Dendritic cell treated with granulocyte-macrophage colony-stimulating factor and Interleukin-4, amounts not matched to agents 40 ng/mL and 50 ng/mL, for 4 days (primary cell): ENCODE measurements around the gene IL23R.

Experiments used
- H3K27ac Mint-ChIP-seq: one replicate; pipeline ENCODE4 v1.8.0; 2022; ENCODE audit warnings: mild to moderate bottlenecking, mixed read lengths
- H3K27me3 Mint-ChIP-seq: one replicate; pipeline ENCODE4 v1.8.0; 2022; ENCODE audit warnings: mild to moderate bottlenecking, mixed read lengths
- H3K36me3 Mint-ChIP-seq: one replicate; pipeline ENCODE4 v1.8.0; 2022; ENCODE audit warnings: low read depth, mixed read lengths
- H3K4me1 Mint-ChIP-seq: one replicate; pipeline ENCODE4 v1.8.0; 2022; ENCODE audit warnings: low read depth, mixed read lengths
- H3K4me3 Mint-ChIP-seq: one replicate; pipeline ENCODE4 v1.8.0; 2022; ENCODE audit warnings: mild to moderate bottlenecking, moderate library complexity, mixed read lengths
- H3K9me3 Mint-ChIP-seq: one replicate; pipeline ENCODE4 v1.8.0; 2022; ENCODE audit warnings: mixed read lengths
- intact Hi-C: fragments of 100-400 bp; cut with micrococcal nuclease; formaldehyde crosslinking; loops from one replicate; pipeline ENCODE4 v1.15.0; 2022

The IL23R gene

GRCh38 chr1:67169496-67169895 lies 3.2 kb downstream of the IL23R start:
- H3K4me1 Mint-ChIP-seq: no peaks in the 10 kb centered on the region
- intact Hi-C loops: no loop called here
- H3K4me3 Mint-ChIP-seq: no peak overlapping the region
- no peaks in the 10 kb centered on the region for H3K9me3 Mint-ChIP-seq
- no peaks in the 10 kb centered on the region for H3K27me3 Mint-ChIP-seq
- H3K36me3 Mint-ChIP-seq: no peaks in the 10 kb centered on the region
- no peak overlapping the region for H3K27ac Mint-ChIP-seq

GRCh38 chr1:67169932-67170331 lies 3.7 kb downstream of the IL23R start:
- Mint-ChIP-seq H3K27ac (no peak overlapping the region), H3K36me3 (no peaks in the 10 kb centered on the region), H3K9me3 (no peaks in the 10 kb centered on the region), H3K4me1 (no peaks in the 10 kb centered on the region), H3K27me3 (no peaks in the 10 kb centered on the region), H3K4me3 (no peak overlapping the region)
- intact Hi-C loops: no loop called here

DNA sequence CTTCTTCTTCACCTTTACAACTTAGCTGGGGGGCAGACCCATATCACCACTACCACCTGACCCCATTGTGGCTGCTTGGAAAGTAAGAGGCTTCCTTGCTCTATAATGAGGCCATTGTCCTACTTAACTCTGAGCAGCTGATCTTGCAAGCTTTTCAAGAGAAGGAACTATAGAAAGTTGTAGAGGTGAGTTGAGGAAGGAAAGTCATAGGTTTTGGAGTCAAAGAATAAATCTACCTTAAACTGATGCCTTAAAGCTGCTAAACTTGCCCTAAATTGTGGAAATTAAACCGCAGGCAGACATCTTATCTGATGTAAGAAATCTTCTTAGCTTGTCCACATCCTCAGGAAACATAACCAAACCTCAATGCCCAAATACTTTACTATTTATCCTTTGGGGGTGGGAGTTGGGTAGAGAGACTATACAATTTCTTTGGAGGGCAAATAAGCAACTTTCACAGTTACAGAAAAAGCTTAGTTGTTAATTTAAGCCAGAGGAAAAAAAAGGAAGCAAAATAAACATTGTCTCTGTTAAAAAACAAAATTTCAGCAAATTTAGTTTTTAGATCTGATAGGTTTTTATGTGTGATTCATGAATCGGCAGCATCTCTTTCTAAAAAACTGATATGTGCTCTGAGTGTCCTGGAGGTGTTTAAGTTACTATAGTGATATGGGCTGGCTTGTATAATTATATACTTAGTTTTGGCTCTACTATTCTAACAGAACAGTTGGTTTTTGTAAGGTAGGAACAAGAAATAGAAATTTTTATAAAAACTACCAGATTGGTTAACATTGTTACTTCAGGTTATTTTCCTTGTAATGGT lies 4.7 kb downstream of the IL23R start:
- H3K9me3 Mint-ChIP-seq: no peaks in the 10 kb centered on the region
- no peaks in the 10 kb centered on the region for H3K27me3 Mint-ChIP-seq
- no peaks in the 10 kb centered on the region for H3K4me1 Mint-ChIP-seq
- intact Hi-C loops: no loop called here
- no peak overlapping the region for H3K4me3 Mint-ChIP-seq
- no peak overlapping the region for H3K27ac Mint-ChIP-seq
- H3K36me3 Mint-ChIP-seq: no peaks in the 10 kb centered on the region

GRCh38 chr1:67171574-67171955 lies 5.3 kb downstream of the IL23R start:
- Mint-ChIP-seq H3K36me3 (no peaks in the 10 kb centered on the region), H3K27me3 (no peaks in the 10 kb centered on the region), H3K9me3 (no peaks in the 10 kb centered on the region), H3K4me1 (no peaks in the 10 kb centered on the region), H3K27ac (no peak overlapping the region), H3K4me3 (no peak overlapping the region)
- intact Hi-C loops: no loop called here

- H3K4me3 Mint-ChIP-seq: no peak overlapping the region
- intact Hi-C loops: no loop called here
- H3K27ac Mint-ChIP-seq: no peak overlapping the region
These were observed 5.7 kb downstream of the IL23R start for GRCh38 chr1:67171978-67172377.

GRCh38 chr1:67173988-67174387 lies 7.7 kb downstream of the IL23R start:
- no peaks in the 10 kb centered on the region for H3K27me3 Mint-ChIP-seq
- intact Hi-C loops: no loop called here
- H3K9me3 Mint-ChIP-seq: no peaks in the 10 kb centered on the region
- no peaks in the 10 kb centered on the region for H3K4me1 Mint-ChIP-seq
- H3K36me3 Mint-ChIP-seq: no peaks in the 10 kb centered on the region
- H3K4me3 Mint-ChIP-seq: no peak overlapping the region
- H3K27ac Mint-ChIP-seq: no peak overlapping the region

More at GRCh38 chr1:67171978-67172377, 5.7 kb downstream of the IL23R start:
- H3K36me3 Mint-ChIP-seq: no peaks in the 10 kb centered on the region
- H3K27me3 Mint-ChIP-seq: no peaks in the 10 kb centered on the region
- H3K4me1 Mint-ChIP-seq: no peaks in the 10 kb centered on the region
- H3K9me3 Mint-ChIP-seq: no peaks in the 10 kb centered on the region

DNA sequence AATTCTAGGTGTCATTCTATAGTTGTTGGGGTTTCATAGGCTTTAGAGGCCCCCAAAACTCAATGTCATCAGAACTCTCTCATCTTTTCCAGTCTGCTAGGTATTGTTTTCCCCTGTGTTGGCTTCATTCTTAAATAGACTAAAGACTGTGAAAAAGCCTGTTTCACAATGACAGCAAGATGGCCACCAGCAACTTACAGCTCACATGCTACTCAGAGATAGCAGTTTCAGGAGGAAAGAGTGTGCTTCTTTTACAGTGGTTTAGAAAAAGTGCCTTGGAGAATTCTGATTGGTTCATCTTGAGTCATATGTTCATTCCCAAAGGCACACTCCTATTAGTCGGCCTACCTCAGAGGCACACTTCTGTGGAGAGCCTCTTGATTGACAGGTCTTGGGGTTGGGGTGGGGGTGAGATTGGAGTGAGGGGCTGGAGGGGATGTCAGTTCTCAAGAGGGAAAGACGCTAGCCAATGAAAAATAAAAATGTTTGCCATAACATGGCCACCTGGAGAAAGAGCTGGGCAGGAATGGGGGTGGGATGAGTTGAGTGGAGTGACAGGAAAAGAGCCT lies 8.5 kb downstream of the IL23R start:
- no peak overlapping the region for H3K27ac Mint-ChIP-seq
- no peak overlapping the region for H3K4me3 Mint-ChIP-seq
- H3K9me3 Mint-ChIP-seq: no peaks in the 10 kb centered on the region
- H3K27me3 Mint-ChIP-seq: no peaks in the 10 kb centered on the region
- H3K4me1 Mint-ChIP-seq: no peaks in the 10 kb centered on the region
- H3K36me3 Mint-ChIP-seq: no peaks in the 10 kb centered on the region
- intact Hi-C loops: no loop called here

GRCh38 chr1:67175530-67176087 lies 9.4 kb downstream of the IL23R start:
- Mint-ChIP-seq H3K36me3 (no peaks in the 10 kb centered on the region), H3K9me3 (no peaks in the 10 kb centered on the region), H3K27ac (no peak overlapping the region), H3K4me3 (no peak overlapping the region), H3K27me3 (no peaks in the 10 kb centered on the region), H3K4me1 (no peaks in the 10 kb centered on the region)
- intact Hi-C loops: no loop called here

- H3K4me1 Mint-ChIP-seq: no peaks in the 10 kb centered on the region
- no peak overlapping the region for H3K27ac Mint-ChIP-seq
- H3K4me3 Mint-ChIP-seq: no peak overlapping the region
- H3K9me3 Mint-ChIP-seq: peaks cover 9% of the 10 kb centered on the region
- H3K27me3 Mint-ChIP-seq: no peaks in the 10 kb centered on the region
- intact Hi-C loops: no loop called here
- H3K36me3 Mint-ChIP-seq: no peaks in the 10 kb centered on the region
These were observed 18.7 kb downstream of the IL23R start for GRCh38 chr1:67184838-67185421.

DNA sequence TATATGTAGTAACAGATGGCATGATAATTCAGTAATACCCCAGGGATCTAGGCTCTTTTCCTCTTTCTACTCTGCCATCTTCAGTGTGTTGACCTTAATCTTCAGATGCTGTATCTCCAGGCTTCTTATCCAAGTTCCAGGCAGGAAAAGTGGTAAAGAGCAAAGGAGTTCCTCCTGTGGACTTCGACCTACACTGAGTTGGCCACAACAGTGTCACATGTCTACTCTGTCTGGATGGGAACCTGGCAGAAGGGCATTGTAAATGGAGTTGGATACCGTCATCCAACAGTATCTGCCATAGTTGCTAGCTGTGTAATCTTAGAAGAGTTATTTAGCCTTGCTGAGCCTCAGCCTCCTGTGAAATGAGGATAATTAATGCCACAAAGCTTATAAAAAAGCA lies 21.9 kb downstream of the IL23R start:
- intact Hi-C loops: no loop called here
- Mint-ChIP-seq H3K9me3 (no peaks in the 10 kb centered on the region), H3K36me3 (no peaks in the 10 kb centered on the region), H3K27me3 (no peaks in the 10 kb centered on the region), H3K27ac (no peak overlapping the region), H3K4me1 (no peaks in the 10 kb centered on the region), H3K4me3 (no peak overlapping the region)

DNA sequence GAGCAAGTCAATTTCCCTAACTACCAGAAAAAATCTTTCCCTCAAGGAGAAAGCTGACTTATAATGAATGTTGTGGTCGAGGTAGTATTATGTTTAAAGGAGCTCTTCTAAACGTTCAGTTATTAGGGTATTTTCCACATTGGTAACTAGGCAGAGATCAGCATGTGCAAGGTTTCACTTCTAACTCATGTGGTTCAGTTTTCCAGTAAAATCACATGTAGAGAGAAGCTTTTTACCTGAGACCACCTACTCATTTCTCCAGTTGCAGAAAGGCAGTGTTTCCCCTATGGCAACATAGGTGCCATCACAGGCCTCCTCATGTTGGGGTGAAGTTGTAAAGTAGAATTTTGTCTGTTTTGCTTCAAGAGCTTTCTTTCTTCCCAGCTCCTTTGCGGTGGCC lies 23.7 kb downstream of the IL23R start:
- no peaks in the 10 kb centered on the region for H3K27me3 Mint-ChIP-seq
- H3K36me3 Mint-ChIP-seq: no peaks in the 10 kb centered on the region
- H3K9me3 Mint-ChIP-seq: no peaks in the 10 kb centered on the region
- intact Hi-C loops: no loop called here
- no peaks in the 10 kb centered on the region for H3K4me1 Mint-ChIP-seq
- H3K4me3 Mint-ChIP-seq: no peak overlapping the region
- no peak overlapping the region for H3K27ac Mint-ChIP-seq

GRCh38 chr1:67190410-67190809 lies 24.2 kb downstream of the IL23R start:
- H3K4me3 Mint-ChIP-seq: no peak overlapping the region
- no peaks in the 10 kb centered on the region for H3K9me3 Mint-ChIP-seq
- intact Hi-C loops: no loop called here
- H3K27me3 Mint-ChIP-seq: no peaks in the 10 kb centered on the region
- no peaks in the 10 kb centered on the region for H3K4me1 Mint-ChIP-seq
- H3K27ac Mint-ChIP-seq: no peak overlapping the region
- H3K36me3 Mint-ChIP-seq: no peaks in the 10 kb centered on the region

- no peaks in the 10 kb centered on the region for H3K27me3 Mint-ChIP-seq
- no peaks in the 10 kb centered on the region for H3K4me1 Mint-ChIP-seq
- no peak overlapping the region for H3K4me3 Mint-ChIP-seq
- H3K36me3 Mint-ChIP-seq: no peaks in the 10 kb centered on the region
- H3K27ac Mint-ChIP-seq: no peak overlapping the region
- intact Hi-C loops: no loop called here
- no peaks in the 10 kb centered on the region for H3K9me3 Mint-ChIP-seq
These were observed 24.7 kb downstream of the IL23R start for GRCh38 chr1:67190942-67191341.

DNA sequence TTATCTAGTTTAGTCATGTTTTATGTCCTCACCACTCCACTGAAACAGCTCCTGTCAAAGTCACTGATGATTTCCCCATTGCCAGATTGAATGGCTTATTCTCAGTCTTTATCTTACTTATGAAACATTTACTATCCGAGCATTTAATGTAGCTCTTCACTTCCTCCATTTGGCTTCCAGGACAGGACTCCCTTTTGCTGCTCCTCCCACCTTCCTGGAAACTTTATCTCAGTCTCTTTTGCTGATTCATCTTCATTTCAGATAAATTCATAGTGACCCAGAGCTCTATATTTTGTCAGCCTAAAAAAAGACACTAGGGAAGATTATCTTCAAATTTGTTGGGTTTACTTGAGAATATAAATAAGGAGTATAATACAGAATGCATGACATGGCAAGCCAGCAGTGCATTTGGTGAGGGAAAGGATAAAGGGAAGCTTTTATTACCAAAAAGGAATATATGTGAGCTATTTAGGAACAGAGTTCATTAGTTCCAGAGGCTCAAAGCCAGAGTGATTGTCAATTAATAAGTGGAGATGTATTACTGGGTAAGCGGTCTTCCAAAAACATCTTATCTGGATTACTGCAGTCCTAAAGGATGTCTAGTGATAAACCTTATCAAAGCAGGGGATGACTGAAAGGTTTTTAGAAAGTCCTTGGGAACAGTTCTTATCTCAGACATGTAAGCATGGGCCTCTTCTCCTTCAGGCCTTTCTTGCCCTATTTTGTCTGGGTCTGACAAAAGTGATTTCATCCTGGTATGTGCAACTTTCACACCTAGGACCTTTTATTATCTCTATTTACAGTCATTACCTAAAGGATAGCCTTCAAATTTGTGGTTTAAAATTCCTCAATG lies 25.6 kb downstream of the IL23R start:
- Mint-ChIP-seq H3K9me3 (no peaks in the 10 kb centered on the region), H3K27me3 (peaks cover under 1% of the 10 kb centered on the region), H3K27ac (no peak overlapping the region), H3K4me1 (no peaks in the 10 kb centered on the region), H3K36me3 (no peaks in the 10 kb centered on the region), H3K4me3 (no peak overlapping the region)
- intact Hi-C loops: no loop called here
